Astrocyte (in vitro differentiated cells and primary cell): Measurements from ENCODE around the gene ACSL1.

ENCODE experiments used
- CTCF ChIP-seq: IDR thresholded peaks from 2 replicates; pipeline ENCODE4 v1.5.1; 2011; ENCODE audit warnings: low read depth, mild to moderate bottlenecking, inconsistent platforms, low read length, moderate library complexity; ENCODE audit not compliant: insufficient read depth
- EZH2 ChIP-seq: IDR thresholded peaks from 2 replicates; pipeline ENCODE4 v1.6.1; 2012; ENCODE audit warnings: mild to moderate bottlenecking, low read length, inconsistent platforms; ENCODE audit not compliant: insufficient read depth

GRCh38 chr4:184850431-184851199 is 24.8 kb upstream of the ACSL1 start:
- TF ChIP-seq CTCF, result no peak
- TF ChIP-seq EZH2, result no peak
